HUDEP-2 (cell line): Measurements from ENCODE around the gene CASZ1.

Experiments used
- DNase-seq, 76 experiments: peaks; one replicate each; lab custom pipeline; 2025; ENCODE audit not compliant: unreplicated experiment in 76 of 76; lab: John Stamatoyannopoulos, UW

CASZ1 gene

GRCh38 chr1:10631121-10631810 lies 165.2 kb downstream of the CASZ1 start:
- no peak for DNase-seq

GRCh38 chr1:10630661-10631120 lies 165.8 kb downstream of the CASZ1 start:
- no peak for DNase-seq

- DNase-seq = no peak
Observed at GRCh38 chr1:10629816-10630571, 166.5 kb downstream of the CASZ1 start.

GRCh38 chr1:10629091-10629815 lies 167.2 kb downstream of the CASZ1 start:
- DNase-seq = no peak

GRCh38 chr1:10628685-10629084 lies 167.8 kb downstream of the CASZ1 start:
- DNase-seq = no peak

GRCh38 chr1:10626791-10627410 lies 169.5 kb downstream of the CASZ1 start:
- DNase-seq = no peak

GRCh38 chr1:10626131-10626731 lies 170.2 kb downstream of the CASZ1 start:
- no peak for DNase-seq

- no peak for DNase-seq
Observed at GRCh38 chr1:10625554-10625953, 170.9 kb downstream of the CASZ1 start.

- DNase-seq = no peak
Observed at GRCh38 chr1:10625076-10625475, 171.4 kb downstream of the CASZ1 start.

- DNase-seq = no peak
Observed at GRCh38 chr1:10624256-10625050, 172.0 kb downstream of the CASZ1 start.

GRCh38 chr1:10623686-10624145 lies 172.7 kb downstream of the CASZ1 start:
- no peak for DNase-seq

GRCh38 chr1:10622910-10623685 lies 173.3 kb downstream of the CASZ1 start:
- no peak for DNase-seq

GRCh38 chr1:10621906-10622305 lies 174.5 kb downstream of the CASZ1 start:
- no peak for DNase-seq

GRCh38 chr1:10620776-10621175 lies 175.7 kb downstream of the CASZ1 start:
- DNase-seq = no peak

- no peak for DNase-seq
Observed at GRCh38 chr1:10617931-10618885, 178.2 kb downstream of the CASZ1 start.

GRCh38 chr1:10617318-10617717 lies 179.1 kb downstream of the CASZ1 start:
- no peak for DNase-seq

- DNase-seq = no peak
Observed at GRCh38 chr1:10616696-10617095, 179.8 kb downstream of the CASZ1 start.
